Naive B cell (primary cell): ENCODE results near the gene GABRP. TPM values are rescaled to one million over a fixed set of nuclear protein-coding genes. Genes with fewer than 3 reads are reported as not detected.

Experiments
- ATAC-seq, 2 donors: fragments of 150-1000 bp; cut with Tn5 transposase; 2 replicates each; pipeline ENCODE4 v1.10.0; 2021; ENCODE audit warnings: low read depth in 2 of 2, mild to moderate bottlenecking in 2 of 2, moderate library complexity in 2 of 2
- DNase-seq: peaks from one replicate; pipeline ENCODE4 v3.0.0; 2022
- H3K27ac Mint-ChIP-seq, 6 donors: one replicate each; pipeline ENCODE4 v1.8.0; 2020 to 2022; ENCODE audit warnings: mild to moderate bottlenecking in 6 of 6, mixed read lengths in 6 of 6, moderate library complexity in 5 of 6, inconsistent platforms in 2 of 6
- H3K27me3 Mint-ChIP-seq, 3 donors: one replicate each; pipeline ENCODE4 v1.8.0; 2021 to 2022; ENCODE audit warnings: mixed read lengths in 3 of 3, mild to moderate bottlenecking in 1 of 3
- H3K36me3 Mint-ChIP-seq, 2 donors: one replicate each; pipeline ENCODE4 v1.8.0; 2020 to 2022; ENCODE audit warnings: mixed read lengths in 2 of 2, inconsistent platforms in 1 of 2, mild to moderate bottlenecking in 1 of 2
- H3K4me1 Mint-ChIP-seq, 3 donors: one replicate each; pipeline ENCODE4 v1.8.0; 2020 to 2022; ENCODE audit warnings: mixed read lengths in 3 of 3, inconsistent platforms in 1 of 3, mild to moderate bottlenecking in 1 of 3, moderate library complexity in 1 of 3
- H3K4me3 Mint-ChIP-seq, 8 donors: one replicate each; pipeline ENCODE4 v1.8.0; 2020 to 2022; ENCODE audit warnings: mild to moderate bottlenecking in 8 of 8, mixed read lengths in 8 of 8, moderate library complexity in 8 of 8, inconsistent platforms in 2 of 8
- H3K9me3 Mint-ChIP-seq, 7 donors: one replicate each; pipeline ENCODE4 v1.8.0; 2020 to 2022; ENCODE audit warnings: mixed read lengths in 7 of 7, mild to moderate bottlenecking in 5 of 7, inconsistent platforms in 2 of 7, moderate library complexity in 1 of 7
- polyA plus RNA-seq, 6 donors: library from polyadenylated mRNA; unstranded; fragments of 300-500 nt; fragmentation: Illumina TruSeq; gene quantifications; one replicate each; pipeline ENCODE4 v1.2.3, GENCODE V29; 2021; ENCODE audit warnings: low read depth in 6 of 6

GABRP gene
- polyA plus RNA-seq, 6 donors from 2014 or later = not detected

DNA sequence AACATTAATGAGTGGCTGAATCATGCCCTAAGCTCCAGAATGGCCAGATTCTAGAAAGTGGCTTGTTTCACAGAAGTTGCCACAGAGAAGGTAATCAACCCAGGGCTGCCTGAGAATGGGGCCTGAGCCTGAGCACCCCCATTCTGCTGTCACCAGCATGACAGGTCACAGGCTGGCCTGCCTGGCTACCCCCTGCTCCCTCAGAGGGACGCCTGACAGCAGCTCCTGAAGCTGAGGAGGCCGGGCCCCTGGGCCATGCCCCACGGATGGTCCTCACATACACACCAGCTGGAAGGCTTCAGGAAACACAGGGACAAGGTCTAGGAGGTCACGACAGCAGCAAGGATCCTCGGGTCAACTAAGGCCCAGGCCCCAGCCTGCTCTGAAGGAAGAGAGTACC is 3.7 kb downstream of the GABRP start:
- H3K27ac Mint-ChIP-seq = no peak overlapping the region
- no peaks in the 10 kb centered on the region for H3K4me1 Mint-ChIP-seq
- ATAC-seq (no peak), DNase-seq (no peak)
- H3K9me3 Mint-ChIP-seq = peaks cover 0 to 2% (median 0%) of the 10 kb centered on the region in 7 donors
- H3K36me3 Mint-ChIP-seq = no peaks in the 10 kb centered on the region
- H3K27me3 Mint-ChIP-seq = peaks cover 0 to 28% (median 7%) of the 10 kb centered on the region in 3 donors
- no peak overlapping the region for H3K4me3 Mint-ChIP-seq

DNA sequence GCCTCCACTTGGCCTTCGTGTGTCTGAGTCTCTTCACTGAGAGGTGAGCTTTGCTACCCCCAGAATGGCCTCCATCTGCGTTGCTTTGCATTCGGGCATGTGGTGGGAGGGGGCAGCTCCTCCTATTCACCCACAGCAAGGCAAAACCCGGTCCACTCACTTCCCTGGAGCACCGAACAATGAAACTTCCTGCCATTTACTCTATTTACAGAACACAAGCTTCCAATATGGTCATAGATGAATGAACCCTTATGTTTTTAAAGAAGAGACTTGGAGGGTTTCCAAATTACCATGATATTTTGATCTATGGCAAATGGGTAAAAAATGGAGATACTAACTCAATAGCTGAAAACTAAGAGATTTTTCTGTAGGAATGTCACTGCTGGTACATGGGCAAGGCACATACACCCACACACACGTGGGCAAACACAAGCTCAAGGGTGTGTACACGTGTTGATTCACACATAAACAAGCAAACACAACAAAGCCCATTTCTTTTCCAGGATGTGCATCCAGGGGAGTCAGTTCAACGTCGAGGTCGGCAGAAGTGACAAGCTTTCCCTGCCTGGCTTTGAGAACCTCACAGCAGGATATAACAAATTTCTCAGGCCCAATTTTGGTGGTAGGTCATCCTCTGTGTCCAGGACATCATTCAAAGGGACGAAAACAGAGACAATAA is 5.2 kb downstream of the GABRP start:
- no peak overlapping the region for H3K27ac Mint-ChIP-seq
- H3K4me3 Mint-ChIP-seq = no peak overlapping the region
- peaks cover 0 to 28% (median 7%) of the 10 kb centered on the region in 3 donors for H3K27me3 Mint-ChIP-seq
- DNase-seq (no peak), ATAC-seq (no peak)
- no peaks in the 10 kb centered on the region for H3K9me3 Mint-ChIP-seq
- no peaks in the 10 kb centered on the region for H3K36me3 Mint-ChIP-seq
- no peaks in the 10 kb centered on the region for H3K4me1 Mint-ChIP-seq

DNA sequence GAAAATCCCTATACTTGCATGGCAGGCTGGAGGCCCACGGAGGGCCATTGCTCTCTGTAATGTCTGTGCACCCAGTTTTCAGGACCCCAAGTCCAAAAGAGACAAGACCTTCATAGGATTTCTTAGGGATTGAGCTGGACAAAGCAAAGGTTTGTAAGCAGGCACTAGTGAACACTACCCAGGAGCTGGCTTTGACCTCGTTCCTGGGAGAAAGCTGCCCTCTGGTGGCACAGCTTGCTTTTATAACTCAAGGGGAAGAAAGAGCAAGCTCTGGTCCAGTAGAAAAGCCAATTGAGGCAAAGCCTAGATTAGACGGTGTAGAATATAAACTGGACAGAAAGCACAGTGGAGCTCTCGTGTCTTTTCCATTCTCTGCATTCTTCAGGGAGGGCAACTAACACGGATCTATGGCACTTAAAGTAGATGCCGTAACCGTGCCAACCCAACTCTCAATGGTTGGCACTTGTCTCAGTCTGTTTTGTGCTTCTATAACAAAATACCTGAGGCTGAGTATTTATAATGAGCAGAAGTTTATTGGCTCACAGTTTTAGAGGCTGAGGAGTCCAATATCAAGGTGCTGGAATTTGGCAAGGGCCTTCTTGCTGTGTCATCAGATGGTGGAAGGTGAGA is 7.9 kb downstream of the GABRP start:
- Mint-ChIP-seq H3K27me3 (peaks cover 0 to 9% (median 7%) of the 10 kb centered on the region in 3 donors), H3K27ac (no peak overlapping the region), H3K9me3 (no peaks in the 10 kb centered on the region), H3K36me3 (no peaks in the 10 kb centered on the region), H3K4me1 (no peaks in the 10 kb centered on the region), H3K4me3 (no peak overlapping the region)
- ATAC-seq (no peak), DNase-seq (no peak)

DNA sequence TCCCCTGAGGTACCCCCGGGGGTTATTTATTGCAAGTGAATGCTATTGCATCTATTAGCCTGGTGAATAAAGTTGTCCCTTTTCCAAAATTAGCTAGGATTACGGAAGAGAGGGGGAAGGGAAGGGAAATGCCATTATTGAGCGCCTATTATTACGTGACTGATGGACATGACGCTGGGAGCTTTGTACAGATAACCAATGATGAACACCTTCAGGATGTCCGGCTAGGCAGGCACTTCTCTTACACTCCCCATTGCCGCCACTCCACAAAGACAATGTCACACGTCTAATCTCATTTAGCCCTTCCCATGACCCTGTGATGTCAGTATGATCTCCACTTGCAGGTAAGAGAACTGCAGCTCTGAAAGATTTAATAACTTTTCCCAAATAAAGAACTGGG is 9.4 kb downstream of the GABRP start:
- Mint-ChIP-seq H3K4me1 (no peaks in the 10 kb centered on the region), H3K27ac (no peak overlapping the region), H3K36me3 (no peaks in the 10 kb centered on the region), H3K27me3 (peaks cover 0 to 9% (median 7%) of the 10 kb centered on the region in 3 donors), H3K4me3 (no peak overlapping the region), H3K9me3 (no peaks in the 10 kb centered on the region)
- DNase-seq (no peak), ATAC-seq (no peak)

DNA sequence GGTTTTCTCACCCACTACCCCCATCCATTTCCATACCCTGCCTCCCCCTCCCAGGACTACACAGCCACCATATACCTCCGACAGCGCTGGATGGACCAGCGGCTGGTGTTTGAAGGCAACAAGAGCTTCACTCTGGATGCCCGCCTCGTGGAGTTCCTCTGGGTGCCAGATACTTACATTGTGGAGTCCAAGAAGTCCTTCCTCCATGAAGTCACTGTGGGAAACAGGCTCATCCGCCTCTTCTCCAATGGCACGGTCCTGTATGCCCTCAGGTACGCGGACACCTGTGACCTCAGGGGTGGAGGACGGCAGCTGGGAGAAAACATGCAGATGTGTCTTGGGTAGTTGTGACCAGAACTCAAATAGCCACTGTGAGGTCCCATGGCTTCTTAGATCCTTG is 11.6 kb downstream of the GABRP start:
- H3K4me1 Mint-ChIP-seq = no peaks in the 10 kb centered on the region
- H3K4me3 Mint-ChIP-seq = no peak overlapping the region
- ATAC-seq = no peak
- peaks cover 0 to under 1% (median under 1%) of the 10 kb centered on the region in 3 donors for H3K27me3 Mint-ChIP-seq
- peaks cover 0 to 5% (median 0%) of the 10 kb centered on the region in 7 donors for H3K9me3 Mint-ChIP-seq
- no peak for DNase-seq
- peak overlapping the region in 1 of 6 donors; percentile 79 for H3K27ac Mint-ChIP-seq
- no peaks in the 10 kb centered on the region for H3K36me3 Mint-ChIP-seq

DNA sequence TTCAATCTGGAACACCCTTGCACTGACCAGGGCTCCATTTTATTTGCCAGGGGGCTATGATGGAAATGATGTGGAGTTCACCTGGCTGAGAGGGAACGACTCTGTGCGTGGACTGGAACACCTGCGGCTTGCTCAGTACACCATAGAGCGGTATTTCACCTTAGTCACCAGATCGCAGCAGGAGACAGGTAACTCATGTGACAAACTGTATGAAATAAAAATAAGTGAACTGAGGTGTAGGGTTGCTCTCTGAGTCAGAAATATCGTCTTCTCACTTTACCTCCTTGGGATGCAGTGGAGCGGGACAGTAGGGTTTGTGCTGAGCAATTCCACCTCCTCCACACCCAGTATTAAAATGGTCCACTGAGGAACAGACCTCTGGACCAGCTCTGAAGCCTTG is 22.1 kb downstream of the GABRP start:
- DNase-seq = no peak
- Mint-ChIP-seq H3K9me3 (peaks cover 0 to 2% (median 0%) of the 10 kb centered on the region in 7 donors), H3K4me1 (no peaks in the 10 kb centered on the region), H3K27ac (no peak overlapping the region), H3K36me3 (no peaks in the 10 kb centered on the region), H3K4me3 (no peak overlapping the region), H3K27me3 (peaks cover 3 to 8% (median 5%) of the 10 kb centered on the region in 3 donors)
- no peak for ATAC-seq

DNA sequence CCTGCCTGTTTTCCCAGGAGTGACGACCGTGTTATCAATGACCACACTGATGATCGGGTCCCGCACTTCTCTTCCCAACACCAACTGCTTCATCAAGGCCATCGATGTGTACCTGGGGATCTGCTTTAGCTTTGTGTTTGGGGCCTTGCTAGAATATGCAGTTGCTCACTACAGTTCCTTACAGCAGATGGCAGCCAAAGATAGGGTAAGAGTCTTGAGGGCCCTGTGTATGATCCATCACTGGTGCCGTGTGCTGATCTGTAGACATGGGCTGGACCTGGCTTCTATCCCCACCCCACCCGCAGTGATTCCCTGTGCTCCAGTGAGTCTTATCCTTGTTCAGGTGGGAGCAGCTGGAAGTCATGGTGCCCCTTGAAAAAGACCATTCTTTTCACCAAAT is 26.0 kb downstream of the GABRP start:
- Mint-ChIP-seq H3K4me3 (no peak overlapping the region), H3K4me1 (no peaks in the 10 kb centered on the region), H3K27ac (no peak overlapping the region), H3K36me3 (no peaks in the 10 kb centered on the region), H3K27me3 (peaks cover 5 to 9% (median 8%) of the 10 kb centered on the region in 3 donors), H3K9me3 (peaks cover 0 to 5% (median 0%) of the 10 kb centered on the region in 7 donors)
- DNase-seq = no peak
- no peak for ATAC-seq

DNA sequence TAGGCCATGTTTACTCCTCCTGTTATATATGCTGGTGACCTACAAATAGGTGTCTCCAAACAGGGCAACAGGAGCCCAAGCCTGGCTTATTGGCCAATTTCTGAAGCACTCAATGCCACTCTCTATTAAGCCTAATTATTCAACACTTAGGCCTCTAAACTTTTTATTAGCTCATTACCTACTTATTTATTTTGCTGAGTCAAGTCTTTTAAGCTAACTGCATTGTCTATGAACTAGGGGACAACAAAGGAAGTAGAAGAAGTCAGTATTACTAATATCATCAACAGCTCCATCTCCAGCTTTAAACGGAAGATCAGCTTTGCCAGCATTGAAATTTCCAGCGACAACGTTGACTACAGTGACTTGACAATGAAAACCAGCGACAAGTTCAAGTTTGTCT is 28.2 kb downstream of the GABRP start:
- H3K9me3 Mint-ChIP-seq = peaks cover 0 to 8% (median 0%) of the 10 kb centered on the region in 7 donors
- H3K27me3 Mint-ChIP-seq = peaks cover 5 to 14% (median 8%) of the 10 kb centered on the region in 3 donors
- no peak for ATAC-seq
- H3K36me3 Mint-ChIP-seq = no peaks in the 10 kb centered on the region
- no peak overlapping the region for H3K4me3 Mint-ChIP-seq
- no peaks in the 10 kb centered on the region for H3K4me1 Mint-ChIP-seq
- no peak for DNase-seq
- no peak overlapping the region for H3K27ac Mint-ChIP-seq

DNA sequence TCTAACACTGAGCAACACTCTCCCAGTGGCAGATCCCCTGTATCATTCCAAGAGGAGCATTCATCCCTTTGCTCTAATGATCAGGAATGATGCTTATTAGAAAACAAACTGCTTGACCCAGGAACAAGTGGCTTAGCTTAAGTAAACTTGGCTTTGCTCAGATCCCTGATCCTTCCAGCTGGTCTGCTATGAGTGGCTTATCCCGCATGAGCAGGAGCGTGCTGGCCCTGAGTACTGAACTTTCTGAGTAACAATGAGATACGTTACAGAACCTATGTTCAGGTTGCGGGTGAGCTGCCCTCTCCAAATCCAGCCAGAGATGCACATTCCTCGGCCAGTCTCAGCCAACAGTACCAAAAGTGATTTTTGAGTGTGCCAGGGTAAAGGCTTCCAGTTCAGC is 29.7 kb downstream of the GABRP start:
- Mint-ChIP-seq H3K27me3 (peaks cover 5 to 14% (median 8%) of the 10 kb centered on the region in 3 donors), H3K27ac (no peak overlapping the region), H3K9me3 (peaks cover 0 to 13% (median 0%) of the 10 kb centered on the region in 7 donors), H3K36me3 (no peaks in the 10 kb centered on the region), H3K4me1 (no peaks in the 10 kb centered on the region), H3K4me3 (no peak overlapping the region)
- no peak for DNase-seq
- no peak for ATAC-seq

DNA sequence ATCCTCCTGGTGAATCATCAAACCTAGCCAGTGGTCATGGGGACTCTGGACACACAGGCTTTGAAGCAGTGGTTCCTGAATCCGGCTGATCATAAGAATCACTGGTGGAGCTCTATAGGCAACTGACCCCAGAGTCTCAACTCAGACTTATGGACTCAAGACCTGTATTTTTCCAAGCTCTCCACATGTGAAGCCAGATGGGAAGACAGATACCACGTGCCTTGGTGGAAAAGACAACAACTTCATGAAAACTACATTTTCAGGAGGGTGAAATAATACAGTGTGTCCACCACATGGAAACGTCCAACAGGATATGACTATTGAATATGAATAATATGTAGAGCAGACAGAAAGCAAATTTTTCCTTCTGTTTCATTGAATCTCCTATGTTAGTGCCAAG is 33.7 kb downstream of the GABRP start:
- no peak overlapping the region for H3K4me3 Mint-ChIP-seq
- H3K27ac Mint-ChIP-seq = no peak overlapping the region
- DNase-seq = no peak
- H3K27me3 Mint-ChIP-seq = peaks cover 0 to 12% (median 7%) of the 10 kb centered on the region in 3 donors
- no peaks in the 10 kb centered on the region for H3K4me1 Mint-ChIP-seq
- H3K36me3 Mint-ChIP-seq = no peaks in the 10 kb centered on the region
- peaks cover 0 to 9% (median 0%) of the 10 kb centered on the region in 7 donors for H3K9me3 Mint-ChIP-seq
- ATAC-seq = no peak

DNA sequence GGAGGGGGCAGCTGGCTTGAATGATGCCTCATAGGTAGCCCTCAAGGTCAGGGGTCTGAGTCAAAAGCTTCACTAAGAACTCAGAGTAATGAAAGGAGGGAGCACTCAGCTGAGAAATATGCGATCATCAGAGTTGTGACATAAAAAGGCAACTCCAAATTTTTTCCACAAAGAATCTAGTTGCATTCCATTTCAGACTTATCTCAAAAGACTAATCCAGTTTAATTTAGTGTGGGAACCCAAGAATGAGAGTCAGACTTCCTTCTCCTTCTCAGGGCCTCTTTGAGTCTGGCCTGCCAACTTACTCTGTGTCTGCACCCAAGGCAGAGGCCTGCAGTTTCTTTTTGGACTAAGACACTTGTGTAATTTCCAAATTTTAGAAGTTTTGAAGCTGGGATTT is 34.7 kb downstream of the GABRP start:
- Mint-ChIP-seq H3K9me3 (peaks cover 0 to 9% (median 0%) of the 10 kb centered on the region in 7 donors), H3K4me3 (no peak overlapping the region), H3K4me1 (no peaks in the 10 kb centered on the region), H3K36me3 (no peaks in the 10 kb centered on the region), H3K27ac (no peak overlapping the region), H3K27me3 (peaks cover 0 to 9% (median 7%) of the 10 kb centered on the region in 3 donors)
- ATAC-seq (no peak), DNase-seq (no peak)

DNA sequence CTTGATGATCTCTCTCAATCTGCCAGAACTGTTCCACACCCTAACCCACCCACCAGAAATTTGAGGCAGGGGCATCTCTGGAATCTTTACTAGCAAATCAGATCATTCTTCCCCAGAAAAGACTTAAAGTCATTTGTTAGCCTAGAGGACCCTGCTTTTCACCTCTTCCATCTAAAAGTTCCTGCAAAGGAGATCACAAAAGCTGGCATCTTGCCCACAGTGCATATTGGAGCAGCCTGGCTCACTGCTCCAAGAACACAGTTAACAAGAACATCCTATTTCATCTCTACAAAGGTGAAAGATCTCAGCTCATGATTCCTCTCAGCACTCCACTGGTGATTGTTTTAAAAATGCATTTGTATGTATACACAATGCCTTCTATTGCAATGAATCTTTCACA is 36.3 kb downstream of the GABRP start:
- ATAC-seq (no peak), DNase-seq (no peak)
- peaks cover 0 to 9% (median 7%) of the 10 kb centered on the region in 3 donors for H3K27me3 Mint-ChIP-seq
- H3K9me3 Mint-ChIP-seq = peaks cover 0 to 9% (median 0%) of the 10 kb centered on the region in 7 donors
- no peaks in the 10 kb centered on the region for H3K4me1 Mint-ChIP-seq
- H3K36me3 Mint-ChIP-seq = no peaks in the 10 kb centered on the region
- H3K27ac Mint-ChIP-seq = no peak overlapping the region
- no peak overlapping the region for H3K4me3 Mint-ChIP-seq

DNA sequence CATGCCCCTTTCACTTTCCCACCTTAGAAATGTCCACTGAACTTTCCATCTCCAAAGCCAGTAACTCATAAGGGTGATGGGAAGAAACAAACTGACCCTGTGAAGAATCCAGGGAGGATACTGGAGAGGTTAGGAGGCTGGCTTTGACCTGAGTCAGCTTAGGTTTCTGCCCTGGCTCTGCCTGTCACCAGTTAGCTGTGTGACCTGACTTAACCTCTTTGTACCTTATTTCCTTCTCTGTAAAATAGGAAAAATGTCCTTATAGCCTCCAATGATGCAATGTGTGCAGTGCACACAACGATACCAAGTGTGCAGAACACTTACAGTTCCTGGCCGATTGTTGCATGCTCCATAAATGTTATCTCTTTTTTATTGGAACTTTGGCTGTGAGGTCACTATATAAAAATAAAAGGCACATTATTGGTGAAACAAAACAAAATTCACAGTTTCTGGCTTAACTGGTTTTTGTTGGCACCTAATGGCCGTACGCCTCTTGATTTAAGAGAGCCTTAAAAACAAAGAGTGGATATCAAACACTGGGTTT is 37.8 kb downstream of the GABRP start:
- Mint-ChIP-seq H3K4me1 (no peaks in the 10 kb centered on the region), H3K27ac (no peak overlapping the region)

DNA sequence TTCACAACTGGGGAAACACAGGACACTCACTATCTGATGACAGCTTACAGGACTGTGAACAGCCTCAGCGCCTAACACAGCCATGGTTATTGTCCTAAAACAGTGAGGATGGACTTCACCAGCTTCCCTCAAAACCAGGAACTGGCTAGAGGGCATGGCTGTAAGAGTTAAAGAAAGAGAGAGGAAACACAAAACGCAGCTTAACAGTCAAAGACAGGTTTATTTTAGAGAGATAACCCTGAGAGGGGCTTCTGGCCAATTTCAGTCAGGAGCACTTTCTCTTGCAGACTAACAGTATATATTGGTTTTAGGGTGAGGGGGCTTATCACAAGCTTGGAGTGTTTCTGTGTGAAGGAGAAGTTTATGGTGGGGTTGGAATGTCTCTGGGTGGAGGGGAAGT is 42.6 kb downstream of the GABRP start:
- ATAC-seq = no peak

More for the DNA sequence above, 37.8 kb downstream of the GABRP start:
- H3K4me3 Mint-ChIP-seq = no peak overlapping the region
- peaks cover 0 to 6% (median 4%) of the 10 kb centered on the region in 7 donors for H3K9me3 Mint-ChIP-seq
- peaks cover 7 to 11% (median 8%) of the 10 kb centered on the region in 3 donors for H3K27me3 Mint-ChIP-seq
- ATAC-seq (no peak), DNase-seq (no peak)
- H3K36me3 Mint-ChIP-seq = no peaks in the 10 kb centered on the region

More for the DNA sequence above, 42.6 kb downstream of the GABRP start:
- H3K4me3 Mint-ChIP-seq = no peak overlapping the region
- DNase-seq = no peak
- no peak overlapping the region for H3K27ac Mint-ChIP-seq
- H3K27me3 Mint-ChIP-seq = peaks cover 0 to 10% (median 7%) of the 10 kb centered on the region in 3 donors
- H3K4me1 Mint-ChIP-seq = no peaks in the 10 kb centered on the region
- no peaks in the 10 kb centered on the region for H3K36me3 Mint-ChIP-seq
- peaks cover 0 to 7% (median 0%) of the 10 kb centered on the region in 7 donors for H3K9me3 Mint-ChIP-seq
